ENCODE data around the gene STXBP4. TPM values are rescaled to one million over a fixed set of nuclear protein-coding genes. Genes with fewer than 3 reads are reported as not detected.

Gene STXBP4
- total RNA-seq, 1 donor from 2014 or later, result 4.7 TPM

GRCh38 chr17:54950116-54950515, 18.4 kb upstream of the STXBP4 start:
- Histone ChIP-seq H3K9me3 (replicated peaks) (no peaks in the 10 kb centered on the region), H3K27me3 (ENCODE audit: low read depth) (no peaks in the 10 kb centered on the region), H3K36me3 (peaks cover 11% of the 10 kb centered on the region), H3K4me1 (no peaks in the 10 kb centered on the region), H3K4me3 (no peak overlapping the region), H3K27ac (replicated peaks) (no peak overlapping the region)
- intact Hi-C loops (cut with micrococcal nuclease), result no loop called here
- DNase-seq, result no peak
- TF ChIP-seq CTCF (IDR thresholded peaks at IDR 0.05; ENCODE audit: borderline replicate concordance), result no peak

GRCh38 chr17:54951286-54951685, 17.3 kb upstream of the STXBP4 start:
- intact Hi-C loops (cut with micrococcal nuclease), result no loop called here

GRCh38 chr17:54956791-54957190, 11.8 kb upstream of the STXBP4 start:
- peaks cover 57% of the 10 kb centered on the region for H3K36me3 ChIP-seq
- intact Hi-C loops (cut with micrococcal nuclease), result no loop called here
- H3K4me1 ChIP-seq, result no peaks in the 10 kb centered on the region
- no peak overlapping the region for H3K27ac ChIP-seq (replicated peaks)
- no peak for DNase-seq
- no peak overlapping the region for H3K4me3 ChIP-seq
- H3K27me3 ChIP-seq (ENCODE audit: low read depth), result no peaks in the 10 kb centered on the region
- no peak for TF ChIP-seq CTCF (IDR thresholded peaks at IDR 0.05; ENCODE audit: borderline replicate concordance)
- no peaks in the 10 kb centered on the region for H3K9me3 ChIP-seq (replicated peaks)

More at GRCh38 chr17:54951286-54951685, 17.3 kb upstream of the STXBP4 start:
- no peak for TF ChIP-seq CTCF (IDR thresholded peaks at IDR 0.05; ENCODE audit: borderline replicate concordance)
- no peak overlapping the region for H3K4me3 ChIP-seq
- no peak overlapping the region for H3K27ac ChIP-seq (replicated peaks)
- no peak for DNase-seq
- no peaks in the 10 kb centered on the region for H3K27me3 ChIP-seq (ENCODE audit: low read depth)
- H3K36me3 ChIP-seq, result peaks cover 13% of the 10 kb centered on the region
- no peaks in the 10 kb centered on the region for H3K9me3 ChIP-seq (replicated peaks)
- no peaks in the 10 kb centered on the region for H3K4me1 ChIP-seq

GRCh38 chr17:54967621-54968261, 824 bp upstream of the STXBP4 start:
- H3K4me3 ChIP-seq, result peak overlapping the region; percentile 97
- H3K27me3 ChIP-seq (ENCODE audit: low read depth), result no peaks in the 10 kb centered on the region
- peaks cover 39% of the 10 kb centered on the region for H3K4me1 ChIP-seq
- peaks cover 28% of the 10 kb centered on the region for H3K36me3 ChIP-seq
- intact Hi-C loops (cut with micrococcal nuclease), result no loop called here
- no peak for DNase-seq
- H3K27ac ChIP-seq (replicated peaks), result peak overlapping the region; percentile 92
- no peaks in the 10 kb centered on the region for H3K9me3 ChIP-seq (replicated peaks)
- TF ChIP-seq CTCF (IDR thresholded peaks at IDR 0.05; ENCODE audit: borderline replicate concordance), result no peak

- DNase-seq, result no peak
- Histone ChIP-seq H3K36me3 (peaks cover 16% of the 10 kb centered on the region), H3K4me1 (peaks cover 39% of the 10 kb centered on the region), H3K4me3 (peak overlapping the region; percentile 97), H3K27me3 (ENCODE audit: low read depth) (no peaks in the 10 kb centered on the region), H3K9me3 (replicated peaks) (no peaks in the 10 kb centered on the region), H3K27ac (replicated peaks) (peak overlapping the region; percentile 92)
- intact Hi-C loops (cut with micrococcal nuclease), result no loop called here
- TF ChIP-seq CTCF (IDR thresholded peaks at IDR 0.05; ENCODE audit: borderline replicate concordance), result no peak
Observed at GRCh38 chr17:54968988-54969332, 395 bp downstream of the STXBP4 start.

Measured in left ventricle myocardium inferior (tissue), 1 donor.